ENCODE results near the gene WWP2.

DNA sequence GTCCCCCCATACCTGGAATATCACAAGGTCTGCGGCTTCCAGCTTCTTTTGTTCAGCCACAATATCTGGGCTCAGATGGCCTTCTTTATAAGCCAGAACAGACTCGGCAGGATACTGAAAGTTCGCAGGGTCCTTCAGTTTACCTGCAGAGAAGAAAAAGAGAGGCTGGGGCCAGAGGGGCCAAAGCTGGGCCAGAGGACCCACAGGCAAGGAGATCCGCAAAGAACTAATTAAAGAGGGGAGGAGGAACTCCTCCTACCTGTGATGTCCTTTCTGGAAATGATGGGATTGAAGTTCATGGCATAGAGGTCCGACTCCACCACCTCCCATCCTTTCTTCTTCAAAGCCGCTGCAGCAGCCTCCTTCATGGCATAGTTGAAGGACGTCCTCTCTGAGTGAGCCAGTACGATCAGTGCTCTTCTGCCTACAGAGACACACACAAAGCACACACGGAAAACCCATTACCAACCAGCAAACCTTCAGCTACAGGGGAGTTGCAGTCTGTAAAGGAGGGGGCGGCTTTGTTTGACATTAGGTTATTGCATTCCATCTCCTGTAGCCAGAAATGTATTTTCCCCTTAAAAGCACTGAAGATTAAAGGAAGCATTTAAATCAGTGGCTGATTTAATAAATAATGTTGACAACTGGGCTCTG lies 43.9 kb upstream of the WWP2 start:
- TF ChIP-seq POLR2AphosphoS5 (IDR thresholded peaks at IDR 0.05; ENCODE audit: low read depth, low read length) (no peak), TAF1 (IDR thresholded peaks at IDR 0.05; ENCODE audit: borderline replicate concordance, insufficient read depth, low read length) (no peak), SIN3A (IDR thresholded peaks at IDR 0.05; ENCODE audit: borderline replicate concordance, insufficient read depth, low read length) (no peak)
- TF ChIP-seq, protein P1, sequence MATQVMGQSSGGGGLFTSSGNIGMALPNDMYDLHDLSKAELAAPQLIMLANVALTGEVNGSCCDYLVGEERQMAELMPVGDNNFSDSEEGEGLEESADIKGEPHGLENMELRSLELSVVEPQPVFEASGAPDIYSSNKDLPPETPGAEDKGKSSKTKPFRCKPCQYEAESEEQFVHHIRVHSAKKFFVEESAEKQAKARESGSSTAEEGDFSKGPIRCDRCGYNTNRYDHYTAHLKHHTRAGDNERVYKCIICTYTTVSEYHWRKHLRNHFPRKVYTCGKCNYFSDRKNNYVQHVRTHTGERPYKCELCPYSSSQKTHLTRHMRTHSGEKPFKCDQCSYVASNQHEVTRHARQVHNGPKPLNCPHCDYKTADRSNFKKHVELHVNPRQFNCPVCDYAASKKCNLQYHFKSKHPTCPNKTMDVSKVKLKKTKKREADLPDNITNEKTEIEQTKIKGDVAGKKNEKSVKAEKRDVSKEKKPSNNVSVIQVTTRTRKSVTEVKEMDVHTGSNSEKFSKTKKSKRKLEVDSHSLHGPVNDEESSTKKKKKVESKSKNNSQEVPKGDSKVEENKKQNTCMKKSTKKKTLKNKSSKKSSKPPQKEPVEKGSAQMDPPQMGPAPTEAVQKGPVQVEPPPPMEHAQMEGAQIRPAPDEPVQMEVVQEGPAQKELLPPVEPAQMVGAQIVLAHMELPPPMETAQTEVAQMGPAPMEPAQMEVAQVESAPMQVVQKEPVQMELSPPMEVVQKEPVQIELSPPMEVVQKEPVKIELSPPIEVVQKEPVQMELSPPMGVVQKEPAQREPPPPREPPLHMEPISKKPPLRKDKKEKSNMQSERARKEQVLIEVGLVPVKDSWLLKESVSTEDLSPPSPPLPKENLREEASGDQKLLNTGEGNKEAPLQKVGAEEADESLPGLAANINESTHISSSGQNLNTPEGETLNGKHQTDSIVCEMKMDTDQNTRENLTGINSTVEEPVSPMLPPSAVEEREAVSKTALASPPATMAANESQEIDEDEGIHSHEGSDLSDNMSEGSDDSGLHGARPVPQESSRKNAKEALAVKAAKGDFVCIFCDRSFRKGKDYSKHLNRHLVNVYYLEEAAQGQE (IDR thresholded peaks at IDR 0.05; ENCODE audit: insufficient read depth in 1 of 2, low read depth in 2 of 2, low read length in 2 of 2) = no peak

All from PFSK-1 (cell line).